ENCODE data around the gene BANP. TPM values are rescaled to one million over a fixed set of nuclear protein-coding genes. Genes with fewer than 3 reads are reported as not detected.
"Not testable (repeated sequence)": the region's sequence is repeated elsewhere in the genome, so short reads cannot be mapped to it uniquely, and the experiment has no call there.

The BANP gene
- total and polyA plus RNA-seq, 2 experiments from 2014 or later, result 14.8 TPM

- H3K4me2 ChIP-seq (ENCODE audit: unreplicated experiment); H3K27ac ChIP-seq; H3K9ac ChIP-seq; DNase-seq; H3F3A ChIP-seq (ENCODE audit: insufficient read depth); H4K20me1 ChIP-seq (ENCODE audit: insufficient read depth); H2AFZ ChIP-seq; in situ Hi-C loops (cut with MboI); H3K4me3 ChIP-seq; H3K9me2 ChIP-seq (ENCODE audit: insufficient read depth); H3K4me1 ChIP-seq (ENCODE audit: insufficient read depth); H3K36me3 ChIP-seq (ENCODE audit: low read depth); H3K79me2 ChIP-seq (ENCODE audit: insufficient read depth); H3K9me3 ChIP-seq (ENCODE audit: low read depth): not testable (repeated sequence)
- peaks cover 13% of the 10 kb centered on the region for H3K27me3 ChIP-seq (replicated peaks; ENCODE audit: insufficient read depth)
- WGBS, 2 experiments (ENCODE audit: low coverage in 1 of 2, low lambda C conversion rate in 2 of 2, missing lambda C conversion rate in 2 of 2), result 84 to 89% methylated on average over 19 to 21 of the region's 21 CpGs
Observed at GRCh38 chr16:88110875-88111494, 159.8 kb downstream of the BANP start.

GRCh38 chr16:88111976-88112375 is 160.7 kb downstream of the BANP start:
- WGBS, 2 experiments (ENCODE audit: low coverage in 1 of 2, low lambda C conversion rate in 2 of 2, missing lambda C conversion rate in 2 of 2), result 83 to 88% methylated on average over 13 of the region's 13 CpGs
- H3K9me3 ChIP-seq (ENCODE audit: low read depth); H3K9ac ChIP-seq; in situ Hi-C loops (cut with MboI); H3K9me2 ChIP-seq (ENCODE audit: insufficient read depth); H3K79me2 ChIP-seq (ENCODE audit: insufficient read depth); H3K27ac ChIP-seq; H3K4me2 ChIP-seq (ENCODE audit: unreplicated experiment); DNase-seq; H2AFZ ChIP-seq; H3K36me3 ChIP-seq (ENCODE audit: low read depth); H3F3A ChIP-seq (ENCODE audit: insufficient read depth); H4K20me1 ChIP-seq (ENCODE audit: insufficient read depth); H3K4me1 ChIP-seq (ENCODE audit: insufficient read depth); H3K4me3 ChIP-seq: not testable (repeated sequence)
- peaks cover 19% of the 10 kb centered on the region for H3K27me3 ChIP-seq (replicated peaks; ENCODE audit: insufficient read depth)

- Histone ChIP-seq H3K4me1 (ENCODE audit: insufficient read depth) (peaks cover 5% of the 10 kb centered on the region), H3K79me2 (ENCODE audit: insufficient read depth) (no peaks in the 10 kb centered on the region), H3K4me3 (no peak overlapping the region), H3K27ac (no peak overlapping the region), H3K9me2 (ENCODE audit: insufficient read depth) (no peaks in the 10 kb centered on the region), H3K27me3 (replicated peaks; ENCODE audit: insufficient read depth) (peaks cover 19% of the 10 kb centered on the region), H3F3A (ENCODE audit: insufficient read depth) (peaks cover 7% of the 10 kb centered on the region), H4K20me1 (ENCODE audit: insufficient read depth) (no peaks in the 10 kb centered on the region), H3K9me3 (ENCODE audit: low read depth) (no peaks in the 10 kb centered on the region), H3K4me2 (ENCODE audit: unreplicated experiment) (no peak overlapping the region), H3K36me3 (ENCODE audit: low read depth) (no peaks in the 10 kb centered on the region), H2AFZ (no peak overlapping the region), H3K9ac (no peak overlapping the region)
- DNase-seq, result no peak
- WGBS, 2 experiments (ENCODE audit: low coverage in 1 of 2, low lambda C conversion rate in 2 of 2, missing lambda C conversion rate in 2 of 2), result 85 to 90% methylated on average over 16 to 20 of the region's 20 CpGs
- TF ChIP-seq EZH2 (IDR thresholded peaks at IDR 0.05; ENCODE audit: insufficient read depth, poor library complexity, severe bottlenecking) (no peak), EZH2phosphoT487 (IDR thresholded peaks at IDR 0.05; ENCODE audit: insufficient read depth, low read depth) (no peak)
- in situ Hi-C loops (cut with MboI), result no loop called here
Observed at GRCh38 chr16:88113545-88114045, 162.4 kb downstream of the BANP start.

GRCh38 chr16:88114541-88115228 is 163.5 kb downstream of the BANP start:
- in situ Hi-C loops (cut with MboI); H2AFZ ChIP-seq; H3K9me2 ChIP-seq (ENCODE audit: insufficient read depth); H3K4me2 ChIP-seq (ENCODE audit: unreplicated experiment); H3K9ac ChIP-seq; H3K9me3 ChIP-seq (ENCODE audit: low read depth); H3K36me3 ChIP-seq (ENCODE audit: low read depth); H4K20me1 ChIP-seq (ENCODE audit: insufficient read depth); DNase-seq; H3K27ac ChIP-seq; H3K79me2 ChIP-seq (ENCODE audit: insufficient read depth); H3K4me3 ChIP-seq: not testable (repeated sequence)
- H3K4me1 ChIP-seq (ENCODE audit: insufficient read depth), result peaks cover 14% of the 10 kb centered on the region
- peaks cover 16% of the 10 kb centered on the region for H3F3A ChIP-seq (ENCODE audit: insufficient read depth)
- 72 to 78% methylated on average over 19 to 22 of the region's 22 CpGs for WGBS, 2 experiments (ENCODE audit: low coverage in 1 of 2, low lambda C conversion rate in 2 of 2, missing lambda C conversion rate in 2 of 2)
- H3K27me3 ChIP-seq (replicated peaks; ENCODE audit: insufficient read depth), result peaks cover 19% of the 10 kb centered on the region

- Histone ChIP-seq H3K9me3 (ENCODE audit: low read depth) (no peaks in the 10 kb centered on the region), H3F3A (ENCODE audit: insufficient read depth) (peaks cover 21% of the 10 kb centered on the region), H3K27me3 (replicated peaks; ENCODE audit: insufficient read depth) (peaks cover 19% of the 10 kb centered on the region), H3K4me3 (no peak overlapping the region), H3K4me2 (ENCODE audit: unreplicated experiment) (no peak overlapping the region), H3K4me1 (ENCODE audit: insufficient read depth) (peaks cover 14% of the 10 kb centered on the region), H3K79me2 (ENCODE audit: insufficient read depth) (no peaks in the 10 kb centered on the region), H3K9me2 (ENCODE audit: insufficient read depth) (no peaks in the 10 kb centered on the region), H3K27ac (no peak overlapping the region), H4K20me1 (ENCODE audit: insufficient read depth) (no peaks in the 10 kb centered on the region), H3K9ac (no peak overlapping the region), H3K36me3 (ENCODE audit: low read depth) (no peaks in the 10 kb centered on the region), H2AFZ (no peak overlapping the region)
- in situ Hi-C loops (cut with MboI), result no loop called here
- DNase-seq, result no peak
- TF ChIP-seq EZH2 (IDR thresholded peaks at IDR 0.05; ENCODE audit: insufficient read depth, poor library complexity, severe bottlenecking), result no peak
- no peak for TF ChIP-seq EZH2phosphoT487 (IDR thresholded peaks at IDR 0.05; ENCODE audit: insufficient read depth, low read depth)
- WGBS, 2 experiments (ENCODE audit: low coverage in 1 of 2, low lambda C conversion rate in 2 of 2, missing lambda C conversion rate in 2 of 2), result 61 to 67% methylated on average over 12 to 13 of the region's 13 CpGs
Observed at GRCh38 chr16:88116121-88116520, 164.9 kb downstream of the BANP start.

All from GM23248 (cell line).